ENCODE measurements around the gene MAPT.

- TF ChIP-seq ZBTB43 (CRISPR knock-in tag; conservative IDR thresholded peaks at IDR 0.05) (no peak), DR1 (CRISPR knock-in tag; IDR thresholded peaks at IDR 0.05) (no peak), ZNF816 (CRISPR knock-in tag; IDR thresholded peaks at IDR 0.05; ENCODE audit: borderline replicate concordance) (no peak), EZH2 (conservative IDR thresholded peaks at IDR 0.05; ENCODE audit: low read depth, low read length) (no peak), KAT8 (CRISPR knock-in tag; IDR thresholded peaks at IDR 0.05) (no peak), THRA (CRISPR knock-in tag; IDR thresholded peaks at IDR 0.05; ENCODE audit: borderline replicate concordance) (no peak), CTCF (CRISPR knock-in tag; IDR thresholded peaks at IDR 0.05) (no peak), ZBTB4 (CRISPR knock-in tag; IDR thresholded peaks at IDR 0.05; ENCODE audit: borderline replicate concordance) (no peak), ZSCAN5A (CRISPR knock-in tag; IDR thresholded peaks at IDR 0.05; ENCODE audit: borderline replicate concordance) (no peak), ZNF274 (CRISPR knock-in tag; IDR thresholded peaks at IDR 0.05) (no peak), UBTF (CRISPR knock-in tag; IDR thresholded peaks at IDR 0.05) (no peak), ZNF691 (CRISPR knock-in tag; IDR thresholded peaks at IDR 0.05; ENCODE audit: borderline replicate concordance, low read depth) (no peak), ZNF639 (CRISPR knock-in tag; conservative IDR thresholded peaks at IDR 0.05) (no peak), SIN3A (IDR thresholded peaks at IDR 0.05; ENCODE audit: borderline replicate concordance, low read depth, low read length) (no peak)
Measured at GRCh38 chr17:46042246-46042645, 147.9 kb downstream of the MAPT start.

All from HepG2 (cell line).